Trophoblast cell (in vitro differentiated cells and primary cell): ENCODE measurements around the gene ANKRD6.
A peak's percentile ranks its signal among the peaks of the same experiment; 100 is the strongest.

ENCODE experiments used
- DNase-seq, 2 donors: peaks; one replicate each; pipeline ENCODE4 v3.0.0-alpha.2; 2016
- H2AFZ ChIP-seq: 2 replicates; pipeline ENCODE4 v1.6.1; 2013; ENCODE audit warnings: low read length, moderate library complexity, mild to moderate bottlenecking; ENCODE audit not compliant: insufficient read depth, poor library complexity
- H2AK5ac ChIP-seq: 2 replicates; pipeline ENCODE4 v1.6.1; 2013; ENCODE audit warnings: mild to moderate bottlenecking, low read length
- H2BK120ac ChIP-seq: 2 replicates; pipeline ENCODE4 v1.6.1; 2013; ENCODE audit warnings: low read length, mild to moderate bottlenecking, moderate library complexity; ENCODE audit not compliant: insufficient read depth, poor library complexity
- H2BK12ac ChIP-seq: 2 replicates; pipeline ENCODE4 v1.6.1; 2013; ENCODE audit warnings: mild to moderate bottlenecking, low read length, moderate library complexity
- H2BK5ac ChIP-seq: 2 replicates; pipeline ENCODE4 v1.6.1; 2013; ENCODE audit warnings: low read length, low read depth, moderate library complexity, mild to moderate bottlenecking; ENCODE audit not compliant: poor library complexity
- H3K14ac ChIP-seq: 2 replicates; pipeline ENCODE4 v1.6.1; 2013; ENCODE audit warnings: mild to moderate bottlenecking, low read length
- H3K18ac ChIP-seq: 2 replicates; pipeline ENCODE4 v1.6.1; 2013; ENCODE audit warnings: mild to moderate bottlenecking, low read length
- H3K23ac ChIP-seq: 2 replicates; pipeline ENCODE4 v1.6.1; 2013; ENCODE audit warnings: low read length
- H3K27ac ChIP-seq: 2 replicates; pipeline ENCODE4 v1.5.1; 2013; ENCODE audit warnings: low read depth, mild to moderate bottlenecking, inconsistent platforms, low read length, moderate library complexity
- H3K27me3 ChIP-seq: 2 replicates; pipeline ENCODE4 v1.6.1; 2013; ENCODE audit warnings: inconsistent platforms, mild to moderate bottlenecking, low read length, moderate library complexity; ENCODE audit not compliant: insufficient read depth
- H3K36me3 ChIP-seq, 2 experiments: 1 replicate in 1 of 2; 2 replicates in 1 of 2; pipeline ENCODE4 v1.6.1; 2013; ENCODE audit warnings: low read length in 2 of 2, mild to moderate bottlenecking in 2 of 2, moderate library complexity in 1 of 2; ENCODE audit not compliant: insufficient read depth in 2 of 2, control insufficient read depth in 1 of 2
- H3K4ac ChIP-seq: 2 replicates; pipeline ENCODE4 v1.6.1; 2013; ENCODE audit warnings: low read depth, mild to moderate bottlenecking, low read length, moderate library complexity
- H3K4me1 ChIP-seq, 2 experiments: 1 replicate in 1 of 2; 2 replicates in 1 of 2; pipeline ENCODE4 v1.6.1; 2013; ENCODE audit warnings: low read length in 2 of 2, mild to moderate bottlenecking in 2 of 2, moderate library complexity in 1 of 2; ENCODE audit not compliant: insufficient read depth in 2 of 2, control insufficient read depth in 1 of 2
- H3K4me2 ChIP-seq: 2 replicates; pipeline ENCODE4 v1.6.1; 2013; ENCODE audit warnings: inconsistent platforms, mild to moderate bottlenecking, low read length, moderate library complexity
- H3K4me3 ChIP-seq: 2 replicates; pipeline ENCODE4 v1.5.1; 2013; ENCODE audit warnings: mild to moderate bottlenecking, low read depth, low read length, inconsistent platforms
- H3K79me1 ChIP-seq: one replicate; pipeline ENCODE4 v1.6.1; 2013; ENCODE audit warnings: low read length
- H3K79me2 ChIP-seq: 2 replicates; pipeline ENCODE4 v1.6.1; 2013; ENCODE audit warnings: low read length, mild to moderate bottlenecking; ENCODE audit not compliant: control insufficient read depth, insufficient read depth, poor library complexity
- H3K9ac ChIP-seq: 2 replicates; pipeline ENCODE4 v1.6.1; 2013; ENCODE audit warnings: mild to moderate bottlenecking, low read length
- H3K9me3 ChIP-seq: 2 replicates; pipeline ENCODE4 v1.6.1; 2013; ENCODE audit warnings: low read depth, mild to moderate bottlenecking, control low read depth, inconsistent platforms, low read length; ENCODE audit not compliant: insufficient read depth
- H4K12ac ChIP-seq: 2 replicates; pipeline ENCODE4 v1.6.1; 2013; ENCODE audit warnings: low read depth, mild to moderate bottlenecking, low read length, moderate library complexity
- H4K8ac ChIP-seq: 2 replicates; pipeline ENCODE4 v1.6.1; 2013; ENCODE audit warnings: low read depth, mild to moderate bottlenecking, low read length, moderate library complexity
- H4K91ac ChIP-seq: one replicate; pipeline ENCODE4 v1.6.1; 2013; ENCODE audit warnings: low read depth, mild to moderate bottlenecking, low read length, moderate library complexity
- WGBS: extraction: QIAGEN DNeasy Blood & Tissue Kit; methylation state at CpG from one replicate; pipeline ENCODE4 v1.1.7; 2013; ENCODE audit warnings: missing lambda C conversion rate; ENCODE audit not compliant: insufficient read length, insufficient coverage; ENCODE audit errors: extremely low coverage; 5-methylcytosine and 5-hydroxymethylcytosine counted together

Gene ANKRD6

GRCh38 chr6:89488438-89488837 lies 55.5 kb downstream of the ANKRD6 start:
- no peak overlapping the region for H4K91ac ChIP-seq

GRCh38 chr6:89489078-89489477 lies 56.1 kb downstream of the ANKRD6 start:
- no peak overlapping the region for H3K14ac ChIP-seq

More at GRCh38 chr6:89488438-89488837, 55.5 kb downstream of the ANKRD6 start:
- no peak overlapping the region for H4K12ac ChIP-seq
- DNase-seq: no peak
- H3K4me2 ChIP-seq: no peak overlapping the region
- no peaks in the 10 kb centered on the region for H3K27me3 ChIP-seq
- H3K18ac ChIP-seq: no peak overlapping the region
- no peak overlapping the region for H3K9ac ChIP-seq
- no peak overlapping the region for H2BK5ac ChIP-seq
- no peak overlapping the region for H2BK120ac ChIP-seq
- H3K36me3 ChIP-seq: peaks cover 0 to 4% of the 10 kb centered on the region in 2 experiments
- no peak overlapping the region for H2AK5ac ChIP-seq
- no peaks in the 10 kb centered on the region for H3K79me1 ChIP-seq
- peaks cover 2% of the 10 kb centered on the region for H3K79me2 ChIP-seq
- no peak overlapping the region for H3K4me3 ChIP-seq
- no peak overlapping the region for H2AFZ ChIP-seq
- H3K4me1 ChIP-seq: peaks cover 6 to 15% of the 10 kb centered on the region in 2 experiments
- no peak overlapping the region for H3K4ac ChIP-seq
- H2BK12ac ChIP-seq: no peak overlapping the region
- no peak overlapping the region for H3K23ac ChIP-seq
- H3K14ac ChIP-seq: no peak overlapping the region
- H4K8ac ChIP-seq: no peak overlapping the region
- H3K27ac ChIP-seq: no peak overlapping the region
- H3K9me3 ChIP-seq: no peaks in the 10 kb centered on the region

GRCh38 chr6:89492025-89492640 lies 59.2 kb downstream of the ANKRD6 start:
- no peak for DNase-seq
- Histone ChIP-seq H3K27ac (no peak overlapping the region), H3K27me3 (no peaks in the 10 kb centered on the region), H3K4me3 (no peak overlapping the region), H4K91ac (no peak overlapping the region), H3K18ac (no peak overlapping the region), H4K8ac (no peak overlapping the region), H4K12ac (no peak overlapping the region), H3K9me3 (no peaks in the 10 kb centered on the region), H2BK12ac (peak overlapping the region; percentile 43), H3K4ac (no peak overlapping the region), H2BK5ac (no peak overlapping the region), H2BK120ac (no peak overlapping the region), H3K9ac (no peak overlapping the region), H3K4me2 (no peak overlapping the region), H3K79me2 (no peaks in the 10 kb centered on the region), H2AK5ac (no peak overlapping the region), H3K23ac (no peak overlapping the region), H2AFZ (no peak overlapping the region), H3K14ac (peak overlapping the region; percentile 4), H3K79me1 (no peaks in the 10 kb centered on the region), H3K36me3 (peaks cover 0 to 4% of the 10 kb centered on the region in 2 experiments), H3K4me1 (peaks cover 6 to 17% of the 10 kb centered on the region in 2 experiments)
- no CpG with 5 or more reads among the region's 7 CpGs for WGBS

More at GRCh38 chr6:89489078-89489477, 56.1 kb downstream of the ANKRD6 start:
- Histone ChIP-seq H4K12ac (no peak overlapping the region), H3K9ac (no peak overlapping the region), H3K9me3 (no peaks in the 10 kb centered on the region), H3K27me3 (no peaks in the 10 kb centered on the region), H2BK12ac (no peak overlapping the region), H3K79me2 (peaks cover 2% of the 10 kb centered on the region), H3K27ac (no peak overlapping the region), H4K91ac (no peak overlapping the region), H3K4me3 (no peak overlapping the region), H3K23ac (no peak overlapping the region), H4K8ac (no peak overlapping the region), H3K4me2 (no peak overlapping the region), H3K79me1 (no peaks in the 10 kb centered on the region), H2BK5ac (no peak overlapping the region), H2AFZ (no peak overlapping the region), H3K4ac (no peak overlapping the region), H3K4me1 (peaks cover 6 to 14% of the 10 kb centered on the region in 2 experiments), H2AK5ac (no peak overlapping the region), H2BK120ac (no peak overlapping the region), H3K18ac (no peak overlapping the region), H3K36me3 (peaks cover 0 to 4% of the 10 kb centered on the region in 2 experiments)
- no peak for DNase-seq
- WGBS: no CpG with 5 or more reads among the region's 3 CpGs

GRCh38 chr6:89494131-89494793 lies 61.3 kb downstream of the ANKRD6 start:
- no peak overlapping the region for H3K18ac ChIP-seq
- H3K4ac ChIP-seq: no peak overlapping the region
- no peaks in the 10 kb centered on the region for H3K9me3 ChIP-seq
- no peak overlapping the region for H2BK5ac ChIP-seq
- no peak overlapping the region for H2BK12ac ChIP-seq
- H3K4me1 ChIP-seq: peaks cover 6 to 17% of the 10 kb centered on the region in 2 experiments
- no peaks in the 10 kb centered on the region for H3K79me2 ChIP-seq
- no peak overlapping the region for H4K91ac ChIP-seq
- no peak overlapping the region for H2AFZ ChIP-seq
- WGBS: no CpG with 5 or more reads among the region's 3 CpGs
- no peak overlapping the region for H3K4me2 ChIP-seq
- H3K4me3 ChIP-seq: no peak overlapping the region
- no peak overlapping the region for H3K23ac ChIP-seq
- no peaks in the 10 kb centered on the region for H3K36me3 ChIP-seq
- H3K27me3 ChIP-seq: no peaks in the 10 kb centered on the region
- H2AK5ac ChIP-seq: no peak overlapping the region
- no peak overlapping the region for H3K14ac ChIP-seq
- H2BK120ac ChIP-seq: no peak overlapping the region
- H3K79me1 ChIP-seq: no peaks in the 10 kb centered on the region
- no peak overlapping the region for H3K27ac ChIP-seq
- DNase-seq: peak; percentile 33 to 80
- no peak overlapping the region for H3K9ac ChIP-seq
- no peak overlapping the region for H4K12ac ChIP-seq
- H4K8ac ChIP-seq: no peak overlapping the region
